ENCODE results near the gene OSTM1. TPM values are rescaled to one million over a fixed set of nuclear protein-coding genes. Genes with fewer than 3 reads are reported as not detected.

OSTM1 gene
- total and polyA plus RNA-seq, 10 donors: 12.5 to 146 (median 57.0) TPM

GRCh38 chr6:108008363-108008762, 66.2 kb downstream of the OSTM1 start:
- no peak for TF ChIP-seq CTCF (IDR thresholded peaks at IDR 0.05 in 8 of 11, conservative IDR thresholded peaks at IDR 0.05 in 3 of 11)
- TF ChIP-seq POLR2A (IDR thresholded peaks at IDR 0.05): no peak
- no peak for TF ChIP-seq POLR2AphosphoS5 (IDR thresholded peaks at IDR 0.05)
- WGBS, 5 donors: 57 to 87% (median 85%) methylated on average over 1 of the region's 1 CpG
- H3K4me3 ChIP-seq: no peak overlapping the region
- no peaks in the 10 kb centered on the region for H3K4me1 ChIP-seq
- intact Hi-C loops (cut with DNase I; ENCODE audit: low total_unique reads): no loop called here
- H3K27ac ChIP-seq: no peak overlapping the region
- H3K9me3 ChIP-seq: peaks cover 0 to 33% (median 27%) of the 10 kb centered on the region in 8 donors
- DNase-seq: no peak
- no peaks in the 10 kb centered on the region for H3K27me3 ChIP-seq (replicated peaks in 1 of 7)
- no peaks in the 10 kb centered on the region for H3K36me3 ChIP-seq

GRCh38 chr6:108005961-108006360, 68.6 kb downstream of the OSTM1 start:
- intact Hi-C loops (cut with DNase I; ENCODE audit: low total_unique reads): no loop called here
- H3K27me3 ChIP-seq (replicated peaks in 1 of 7): no peaks in the 10 kb centered on the region
- H3K36me3 ChIP-seq: no peaks in the 10 kb centered on the region
- no peaks in the 10 kb centered on the region for H3K4me1 ChIP-seq
- DNase-seq: no peak
- 78 to 91% (median 83%) methylated on average over 3 of the region's 3 CpGs for WGBS, 5 donors
- H3K9me3 ChIP-seq: peaks cover 0 to 32% (median 27%) of the 10 kb centered on the region in 8 donors
- TF ChIP-seq POLR2AphosphoS5 (IDR thresholded peaks at IDR 0.05): no peak
- no peak for TF ChIP-seq CTCF (IDR thresholded peaks at IDR 0.05 in 8 of 11, conservative IDR thresholded peaks at IDR 0.05 in 3 of 11)
- TF ChIP-seq POLR2A (IDR thresholded peaks at IDR 0.05): no peak
- no peak overlapping the region for H3K27ac ChIP-seq
- H3K4me3 ChIP-seq: no peak overlapping the region

- Histone ChIP-seq H3K36me3 (no peaks in the 10 kb centered on the region), H3K9me3 (peaks cover 0 to 22% (median 20%) of the 10 kb centered on the region in 8 donors), H3K4me1 (no peaks in the 10 kb centered on the region), H3K27ac (no peak overlapping the region), H3K4me3 (no peak overlapping the region), H3K27me3 (replicated peaks in 1 of 7) (no peaks in the 10 kb centered on the region)
- TF ChIP-seq POLR2A (IDR thresholded peaks at IDR 0.05) (no peak), CTCF (IDR thresholded peaks at IDR 0.05 in 8 of 11, conservative IDR thresholded peaks at IDR 0.05 in 3 of 11) (no peak), POLR2AphosphoS5 (IDR thresholded peaks at IDR 0.05) (no peak)
- no peak for DNase-seq
- intact Hi-C loops (cut with DNase I; ENCODE audit: low total_unique reads): no loop called here
- WGBS, 5 donors: 92 to 96% (median 94%) methylated on average over 15 of the region's 15 CpGs
Measured at GRCh38 chr6:108004861-108005260, 69.7 kb downstream of the OSTM1 start.

- H3K27me3 ChIP-seq (replicated peaks in 1 of 7): no peaks in the 10 kb centered on the region
- H3K36me3 ChIP-seq: no peaks in the 10 kb centered on the region
- H3K27ac ChIP-seq: no peak overlapping the region
- no peak for TF ChIP-seq CTCF (IDR thresholded peaks at IDR 0.05 in 8 of 11, conservative IDR thresholded peaks at IDR 0.05 in 3 of 11)
- TF ChIP-seq POLR2A (IDR thresholded peaks at IDR 0.05): no peak
- no peak for TF ChIP-seq POLR2AphosphoS5 (IDR thresholded peaks at IDR 0.05)
- no peaks in the 10 kb centered on the region for H3K9me3 ChIP-seq
- no peak for DNase-seq
- intact Hi-C loops (cut with DNase I; ENCODE audit: low total_unique reads): no loop called here
- H3K4me3 ChIP-seq: no peak overlapping the region
- WGBS, 5 donors: 61 to 78% (median 72%) methylated on average over 9 of the region's 9 CpGs
- no peaks in the 10 kb centered on the region for H3K4me1 ChIP-seq
Measured at GRCh38 chr6:108002365-108003221, 71.9 kb downstream of the OSTM1 start.
